ENCODE measurements around the gene WLS. TPM values are rescaled to one million over a fixed set of nuclear protein-coding genes. Genes with fewer than 3 reads are reported as not detected.

The WLS gene
- total and polyA plus RNA-seq, 2 experiments from 2014 or later, result 0.87 to 1.2 TPM

DNA sequence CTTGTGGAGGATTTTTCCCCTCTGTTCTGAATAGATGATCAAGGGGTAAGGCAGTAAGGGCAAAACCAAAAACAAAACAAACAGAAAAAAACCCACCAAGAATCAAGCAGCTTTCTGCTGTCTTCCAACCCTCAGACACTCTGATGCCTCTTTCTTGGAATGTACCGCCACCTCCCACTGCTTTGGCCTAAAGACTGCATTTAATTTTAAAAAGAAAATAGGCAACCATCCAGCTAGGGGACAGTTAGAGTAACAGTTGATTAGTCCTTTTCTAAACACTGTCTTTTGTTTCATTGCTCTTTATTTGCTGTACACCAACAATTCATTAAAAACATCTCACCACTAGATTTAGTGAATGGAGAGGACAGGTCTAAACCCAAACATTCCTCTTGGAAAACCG lies 21.5 kb downstream of the WLS start:
- H3K27ac ChIP-seq (ENCODE audit: low read depth), result no peak overlapping the region
- TF ChIP-seq EZH2 (IDR thresholded peaks at IDR 0.05; ENCODE audit: low read depth, unreplicated experiment) (no peak), JUNB (IDR thresholded peaks at IDR 0.05; ENCODE audit: unreplicated experiment) (no peak), ZNF331 (CRISPR knock-in tag; IDR thresholded peaks at IDR 0.05; ENCODE audit: low read depth) (no peak)
- H3K79me2 ChIP-seq (replicated peaks; ENCODE audit: insufficient read depth), result no peaks in the 10 kb centered on the region
- peaks cover 5% of the 10 kb centered on the region; the same call in 2 of the 3 replicates for H3K4me1 Mint-ChIP-seq
- H3K27me3 ChIP-seq (ENCODE audit: insufficient read depth), result no peaks in the 10 kb centered on the region
- H3K36me3 Mint-ChIP-seq (ENCODE audit: low read depth), result no peaks in the 10 kb centered on the region
- H3K27me3 Mint-ChIP-seq (ENCODE audit: insufficient read depth, low read depth, poor library complexity), result peaks cover 1% of the 10 kb centered on the region
- H3K4me3 ChIP-seq, result no peak overlapping the region
- H3K9me3 Mint-ChIP-seq, result no peaks in the 10 kb centered on the region
- no peak overlapping the region for H3K27ac Mint-ChIP-seq
- H3K4me3 Mint-ChIP-seq, result no peak overlapping the region
- DNase-seq (ENCODE audit: low spot score) (no peak), ATAC-seq (no peak)
- H3K4me1 ChIP-seq (ENCODE audit: insufficient read depth), result no peaks in the 10 kb centered on the region
- no peaks in the 10 kb centered on the region; the same call in 1 of the 2 replicates for H3K9me2 ChIP-seq (ENCODE audit: insufficient read depth)
- no peak overlapping the region for H3K4me2 ChIP-seq
- H3F3A ChIP-seq (replicated peaks; ENCODE audit: low read depth), result no peaks in the 10 kb centered on the region
- no peak overlapping the region for H2AFZ ChIP-seq
- H4K20me1 ChIP-seq (replicated peaks; ENCODE audit: insufficient read depth), result no peaks in the 10 kb centered on the region
- H3K36me3 ChIP-seq (ENCODE audit: insufficient read depth), result no peaks in the 10 kb centered on the region

DNA sequence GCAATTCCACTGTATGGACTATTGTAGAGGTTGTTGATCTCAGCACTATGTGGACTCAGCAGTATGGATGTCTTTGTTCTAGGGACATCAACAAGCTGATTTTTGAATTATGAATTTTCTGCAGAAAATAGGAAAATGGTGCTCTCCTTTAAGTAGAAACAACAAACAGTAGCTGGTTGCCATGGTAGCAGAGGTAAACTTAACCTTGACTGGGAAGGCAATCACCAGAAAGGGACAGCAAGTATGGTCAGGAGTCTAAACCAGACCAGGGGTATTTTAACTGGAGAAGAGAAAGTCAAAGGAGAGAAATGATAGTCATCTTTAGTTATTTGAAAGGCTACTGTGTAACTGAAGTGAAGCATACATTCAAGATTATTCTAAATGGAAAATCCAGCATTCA lies 22.3 kb downstream of the WLS start:
- Histone ChIP-seq H3K4me1 (ENCODE audit: insufficient read depth) (no peaks in the 10 kb centered on the region), H3K4me3 (no peak overlapping the region), H3K4me2 (no peak overlapping the region), H3F3A (replicated peaks; ENCODE audit: low read depth) (no peaks in the 10 kb centered on the region), H3K79me2 (replicated peaks; ENCODE audit: insufficient read depth) (no peaks in the 10 kb centered on the region), H3K27ac (ENCODE audit: low read depth) (no peak overlapping the region), H3K9me2 (ENCODE audit: insufficient read depth) (no peaks in the 10 kb centered on the region; the same call in 1 of the 2 replicates), H2AFZ (no peak overlapping the region), H4K20me1 (replicated peaks; ENCODE audit: insufficient read depth) (no peaks in the 10 kb centered on the region), H3K27me3 (ENCODE audit: insufficient read depth) (no peaks in the 10 kb centered on the region), H3K36me3 (ENCODE audit: insufficient read depth) (no peaks in the 10 kb centered on the region)
- Mint-ChIP-seq H3K27me3 (ENCODE audit: insufficient read depth, low read depth, poor library complexity) (peaks cover 1% of the 10 kb centered on the region), H3K27ac (no peak overlapping the region), H3K36me3 (ENCODE audit: low read depth) (no peaks in the 10 kb centered on the region), H3K4me3 (no peak overlapping the region), H3K9me3 (no peaks in the 10 kb centered on the region), H3K4me1 (peaks cover 5% of the 10 kb centered on the region; the same call in 2 of the 3 replicates)
- DNase-seq (ENCODE audit: low spot score) (no peak), ATAC-seq (no peak)
- TF ChIP-seq CREB1 (CRISPR knock-in tag; IDR thresholded peaks at IDR 0.05; ENCODE audit: low read depth), result no peak
- TF ChIP-seq, protein P1, sequence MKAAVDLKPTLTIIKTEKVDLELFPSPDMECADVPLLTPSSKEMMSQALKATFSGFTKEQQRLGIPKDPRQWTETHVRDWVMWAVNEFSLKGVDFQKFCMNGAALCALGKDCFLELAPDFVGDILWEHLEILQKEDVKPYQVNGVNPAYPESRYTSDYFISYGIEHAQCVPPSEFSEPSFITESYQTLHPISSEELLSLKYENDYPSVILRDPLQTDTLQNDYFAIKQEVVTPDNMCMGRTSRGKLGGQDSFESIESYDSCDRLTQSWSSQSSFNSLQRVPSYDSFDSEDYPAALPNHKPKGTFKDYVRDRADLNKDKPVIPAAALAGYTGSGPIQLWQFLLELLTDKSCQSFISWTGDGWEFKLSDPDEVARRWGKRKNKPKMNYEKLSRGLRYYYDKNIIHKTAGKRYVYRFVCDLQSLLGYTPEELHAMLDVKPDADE (IDR thresholded peaks at IDR 0.05), result no peak
- TF ChIP-seq ZNF114 (CRISPR knock-in tag; IDR thresholded peaks at IDR 0.05), result no peak
- TF ChIP-seq, protein P2, sequence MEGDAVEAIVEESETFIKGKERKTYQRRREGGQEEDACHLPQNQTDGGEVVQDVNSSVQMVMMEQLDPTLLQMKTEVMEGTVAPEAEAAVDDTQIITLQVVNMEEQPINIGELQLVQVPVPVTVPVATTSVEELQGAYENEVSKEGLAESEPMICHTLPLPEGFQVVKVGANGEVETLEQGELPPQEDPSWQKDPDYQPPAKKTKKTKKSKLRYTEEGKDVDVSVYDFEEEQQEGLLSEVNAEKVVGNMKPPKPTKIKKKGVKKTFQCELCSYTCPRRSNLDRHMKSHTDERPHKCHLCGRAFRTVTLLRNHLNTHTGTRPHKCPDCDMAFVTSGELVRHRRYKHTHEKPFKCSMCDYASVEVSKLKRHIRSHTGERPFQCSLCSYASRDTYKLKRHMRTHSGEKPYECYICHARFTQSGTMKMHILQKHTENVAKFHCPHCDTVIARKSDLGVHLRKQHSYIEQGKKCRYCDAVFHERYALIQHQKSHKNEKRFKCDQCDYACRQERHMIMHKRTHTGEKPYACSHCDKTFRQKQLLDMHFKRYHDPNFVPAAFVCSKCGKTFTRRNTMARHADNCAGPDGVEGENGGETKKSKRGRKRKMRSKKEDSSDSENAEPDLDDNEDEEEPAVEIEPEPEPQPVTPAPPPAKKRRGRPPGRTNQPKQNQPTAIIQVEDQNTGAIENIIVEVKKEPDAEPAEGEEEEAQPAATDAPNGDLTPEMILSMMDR (conservative IDR thresholded peaks at IDR 0.05; ENCODE audit: low read depth in 2 of 2), result no peak
- TF ChIP-seq POLR2AphosphoS5 (IDR thresholded peaks at IDR 0.05; ENCODE audit: low read depth), result no peak
- TF ChIP-seq EZH2phosphoT487 (IDR thresholded peaks at IDR 0.05; ENCODE audit: unreplicated experiment), result no peak
- TF ChIP-seq, protein P3, sequence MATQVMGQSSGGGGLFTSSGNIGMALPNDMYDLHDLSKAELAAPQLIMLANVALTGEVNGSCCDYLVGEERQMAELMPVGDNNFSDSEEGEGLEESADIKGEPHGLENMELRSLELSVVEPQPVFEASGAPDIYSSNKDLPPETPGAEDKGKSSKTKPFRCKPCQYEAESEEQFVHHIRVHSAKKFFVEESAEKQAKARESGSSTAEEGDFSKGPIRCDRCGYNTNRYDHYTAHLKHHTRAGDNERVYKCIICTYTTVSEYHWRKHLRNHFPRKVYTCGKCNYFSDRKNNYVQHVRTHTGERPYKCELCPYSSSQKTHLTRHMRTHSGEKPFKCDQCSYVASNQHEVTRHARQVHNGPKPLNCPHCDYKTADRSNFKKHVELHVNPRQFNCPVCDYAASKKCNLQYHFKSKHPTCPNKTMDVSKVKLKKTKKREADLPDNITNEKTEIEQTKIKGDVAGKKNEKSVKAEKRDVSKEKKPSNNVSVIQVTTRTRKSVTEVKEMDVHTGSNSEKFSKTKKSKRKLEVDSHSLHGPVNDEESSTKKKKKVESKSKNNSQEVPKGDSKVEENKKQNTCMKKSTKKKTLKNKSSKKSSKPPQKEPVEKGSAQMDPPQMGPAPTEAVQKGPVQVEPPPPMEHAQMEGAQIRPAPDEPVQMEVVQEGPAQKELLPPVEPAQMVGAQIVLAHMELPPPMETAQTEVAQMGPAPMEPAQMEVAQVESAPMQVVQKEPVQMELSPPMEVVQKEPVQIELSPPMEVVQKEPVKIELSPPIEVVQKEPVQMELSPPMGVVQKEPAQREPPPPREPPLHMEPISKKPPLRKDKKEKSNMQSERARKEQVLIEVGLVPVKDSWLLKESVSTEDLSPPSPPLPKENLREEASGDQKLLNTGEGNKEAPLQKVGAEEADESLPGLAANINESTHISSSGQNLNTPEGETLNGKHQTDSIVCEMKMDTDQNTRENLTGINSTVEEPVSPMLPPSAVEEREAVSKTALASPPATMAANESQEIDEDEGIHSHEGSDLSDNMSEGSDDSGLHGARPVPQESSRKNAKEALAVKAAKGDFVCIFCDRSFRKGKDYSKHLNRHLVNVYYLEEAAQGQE (IDR thresholded peaks at IDR 0.05; ENCODE audit: unreplicated experiment), result no peak
- no peak for TF ChIP-seq JUNB (IDR thresholded peaks at IDR 0.05; ENCODE audit: unreplicated experiment)
- TF ChIP-seq STAT1 (IDR thresholded peaks at IDR 0.05; ENCODE audit: unreplicated experiment), result no peak
